NCI-H345 (cell line): ENCODE data around the gene GPAT3.
"Not testable (repeated sequence)": the region's sequence is repeated elsewhere in the genome, so short reads cannot be mapped to it uniquely, and the experiment has no call there.

Experiments
- DNase-seq: peaks from one replicate; lab custom pipeline; 2025; lab: John Stamatoyannopoulos, UW

The GPAT3 gene

DNA sequence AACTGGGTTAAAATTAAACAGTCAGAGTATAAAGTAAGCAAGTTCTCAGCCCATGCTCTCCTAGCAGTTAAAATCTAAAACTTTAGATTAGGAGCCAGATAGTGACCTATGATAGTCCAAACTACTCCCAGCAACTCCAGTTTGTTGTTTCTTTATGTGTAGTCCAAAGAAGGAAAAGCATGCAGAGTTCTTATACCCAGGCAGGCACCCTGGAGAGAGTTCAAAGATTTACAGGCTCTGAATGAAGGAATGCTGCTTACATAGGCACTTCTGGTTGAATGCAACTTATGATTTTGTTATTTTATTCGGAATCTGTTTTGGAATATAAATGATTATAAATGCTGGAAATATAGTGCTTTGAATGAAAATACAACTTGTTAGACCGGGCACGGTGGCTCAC lies 67.2 kb downstream of the GPAT3 start:
- DNase-seq: no peak

DNA sequence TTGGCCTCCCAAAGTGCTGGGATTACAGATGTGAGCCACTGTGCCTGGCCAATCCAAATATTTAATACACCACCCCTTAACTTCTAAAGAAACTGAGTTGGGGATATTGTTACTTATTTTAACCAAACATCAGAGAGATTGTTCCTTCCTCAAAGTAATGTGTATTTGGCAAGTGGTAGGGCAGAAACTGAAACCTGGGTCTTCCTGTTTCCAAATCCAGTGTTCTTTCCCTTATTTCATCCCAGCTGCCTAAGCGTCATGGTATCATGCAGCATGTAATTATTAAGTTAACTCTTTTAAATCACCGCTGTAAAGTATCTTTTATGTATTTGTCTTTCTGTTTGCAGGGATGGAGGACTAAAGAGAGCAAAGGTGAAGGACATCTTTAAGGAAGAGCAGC lies 68.4 kb downstream of the GPAT3 start:
- no peak for DNase-seq

DNA sequence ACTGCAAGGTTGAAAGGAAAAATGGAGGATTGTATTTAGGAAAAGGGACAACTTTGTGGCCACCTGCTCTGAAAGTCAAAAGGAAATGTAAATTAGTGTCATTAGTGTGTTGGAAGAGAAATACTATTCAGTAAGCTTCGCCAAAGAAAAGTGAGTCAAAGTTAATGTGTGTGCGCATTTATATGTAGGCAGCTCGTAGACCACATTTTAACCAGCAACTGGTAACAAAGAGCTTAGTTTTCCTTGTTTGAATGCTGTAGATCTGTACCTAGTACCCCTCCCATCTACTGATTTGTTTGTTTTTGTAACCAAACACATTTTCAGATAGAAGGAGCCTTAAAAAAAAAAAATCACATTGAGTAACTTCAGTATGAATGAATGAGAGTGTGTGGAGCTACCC lies 69.3 kb downstream of the GPAT3 start:
- DNase-seq: no peak

GRCh38 chr4:83605744-83606172 lies 69.8 kb downstream of the GPAT3 start:
- DNase-seq: no peak

DNA sequence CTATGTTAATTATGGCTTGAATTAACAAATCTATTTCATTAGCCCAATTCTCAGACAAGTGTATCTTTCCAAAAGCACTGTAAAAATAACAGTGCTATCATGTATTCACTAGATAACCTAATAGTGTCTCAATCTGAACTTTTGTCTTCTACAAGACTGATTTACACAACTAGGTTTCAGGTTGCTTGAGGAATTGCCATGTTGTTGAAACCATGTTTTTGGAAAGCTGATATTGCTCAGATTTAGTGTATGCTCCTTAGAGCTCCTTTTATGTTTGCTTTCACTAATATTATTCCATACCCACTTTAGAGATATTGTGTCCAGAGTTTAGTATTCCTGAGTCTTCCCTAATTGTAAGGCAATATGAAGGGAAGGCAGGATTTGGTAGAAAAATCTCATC lies 70.6 kb downstream of the GPAT3 start:
- no peak for DNase-seq

- DNase-seq: no peak
Observed at GRCh38 chr4:83606898-83607297, 71.0 kb downstream of the GPAT3 start.

- DNase-seq: no peak
Observed at GRCh38 chr4:83609365-83609764, 73.5 kb downstream of the GPAT3 start.

GRCh38 chr4:83610729-83611128 lies 74.8 kb downstream of the GPAT3 start:
- no peak for DNase-seq

DNA sequence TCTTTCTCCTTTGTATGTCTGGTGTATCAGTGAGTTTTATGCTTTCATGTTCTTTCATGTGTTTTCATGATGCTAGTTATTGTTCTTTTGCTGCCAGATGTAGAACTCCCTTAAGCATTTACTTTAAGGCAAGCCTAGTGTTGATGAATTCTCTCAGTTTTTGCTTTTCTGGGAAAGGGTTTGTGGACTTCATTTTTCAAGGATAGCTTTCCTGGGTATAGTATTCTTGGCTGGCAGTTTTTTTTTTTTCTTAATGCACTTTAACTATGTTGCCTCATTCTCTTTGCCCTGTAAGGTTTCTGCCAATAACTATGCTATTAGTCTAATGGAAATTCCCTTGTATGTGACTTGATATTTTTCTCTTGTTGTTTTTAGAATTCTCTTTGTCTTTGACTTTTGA lies 77.1 kb downstream of the GPAT3 start:
- DNase-seq: no peak

GRCh38 chr4:83613994-83614393 lies 78.1 kb downstream of the GPAT3 start:
- no peak for DNase-seq

DNA sequence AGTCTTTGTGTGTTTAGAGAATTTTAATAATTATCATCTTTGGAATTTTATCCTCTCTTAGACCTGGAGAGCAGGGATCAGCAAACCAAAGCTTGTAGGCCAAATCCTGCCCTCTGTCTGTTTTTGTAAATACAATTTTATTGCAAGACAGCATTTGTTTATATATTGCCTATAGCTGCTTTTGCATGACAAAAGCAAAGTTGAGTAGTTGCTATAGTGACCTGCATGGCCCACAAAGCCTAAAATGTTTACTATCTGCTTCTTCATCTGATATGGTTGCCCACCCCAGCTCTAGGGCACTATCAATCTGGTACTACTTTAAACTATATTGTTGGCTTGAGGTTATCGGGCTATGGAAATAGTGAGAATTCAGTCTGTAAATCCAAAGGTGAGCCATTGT lies 80.3 kb downstream of the GPAT3 start:
- DNase-seq: no peak

GRCh38 chr4:83617371-83618035 lies 81.6 kb downstream of the GPAT3 start:
- DNase-seq: no peak

GRCh38 chr4:83618431-83618830 lies 82.5 kb downstream of the GPAT3 start:
- DNase-seq: no peak

GRCh38 chr4:83618991-83619645 lies 83.2 kb downstream of the GPAT3 start:
- no peak for DNase-seq

DNA sequence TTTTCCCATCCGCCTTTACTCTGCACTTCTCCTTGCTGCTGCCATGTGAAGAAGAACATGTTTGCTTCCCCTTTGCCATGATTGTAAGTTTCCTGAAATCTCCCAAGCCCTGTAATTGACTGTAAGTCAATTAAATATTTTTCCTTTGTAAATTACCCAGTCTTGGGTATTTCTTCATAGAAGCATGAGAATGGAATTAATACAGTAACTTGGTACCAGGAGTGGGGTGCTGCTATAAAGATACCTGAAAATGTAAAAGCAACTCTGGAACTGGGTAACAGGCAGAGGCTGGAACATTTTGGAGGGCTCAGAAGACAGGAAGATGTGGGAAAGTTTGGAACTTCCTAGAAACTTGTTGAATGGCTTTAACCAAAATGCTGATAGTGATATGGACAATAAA lies 86.2 kb downstream of the GPAT3 start:
- not testable (repeated sequence) for DNase-seq

- DNase-seq: no peak
Observed at GRCh38 chr4:83625821-83626220, 89.9 kb downstream of the GPAT3 start.

DNA sequence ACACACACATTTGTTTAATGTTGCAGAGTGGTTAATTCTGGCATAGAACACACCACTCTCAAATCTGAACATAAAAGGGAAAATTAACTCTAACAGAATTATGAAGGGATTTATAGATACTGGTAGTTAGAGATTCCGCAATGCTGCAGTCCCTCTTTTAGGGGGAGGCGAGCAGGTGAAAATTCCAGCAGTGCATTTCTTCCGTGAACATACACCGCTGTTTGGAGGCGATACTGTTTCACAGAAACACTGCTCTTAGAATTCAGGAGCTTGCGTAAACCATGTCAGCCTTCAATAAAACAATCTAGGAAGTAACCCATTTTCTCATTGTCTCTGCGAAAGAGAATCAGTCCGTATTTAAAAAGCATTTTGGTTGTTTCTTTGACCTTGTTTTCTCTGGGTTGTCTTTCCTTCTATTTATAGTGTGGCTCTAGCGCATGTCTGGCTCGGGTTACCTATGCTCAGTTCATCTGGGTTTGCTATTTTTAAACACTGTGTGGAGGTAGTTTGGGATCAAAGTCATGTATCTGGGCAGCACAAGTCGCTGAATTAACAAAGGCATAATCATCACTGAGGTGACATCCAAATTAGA lies 90.4 kb downstream of the GPAT3 start:
- DNase-seq: no peak

- DNase-seq: no peak
Observed at GRCh38 chr4:83629945-83630721, 94.2 kb downstream of the GPAT3 start.

GRCh38 chr4:83631066-83631465 lies 95.2 kb downstream of the GPAT3 start:
- DNase-seq: no peak

DNA sequence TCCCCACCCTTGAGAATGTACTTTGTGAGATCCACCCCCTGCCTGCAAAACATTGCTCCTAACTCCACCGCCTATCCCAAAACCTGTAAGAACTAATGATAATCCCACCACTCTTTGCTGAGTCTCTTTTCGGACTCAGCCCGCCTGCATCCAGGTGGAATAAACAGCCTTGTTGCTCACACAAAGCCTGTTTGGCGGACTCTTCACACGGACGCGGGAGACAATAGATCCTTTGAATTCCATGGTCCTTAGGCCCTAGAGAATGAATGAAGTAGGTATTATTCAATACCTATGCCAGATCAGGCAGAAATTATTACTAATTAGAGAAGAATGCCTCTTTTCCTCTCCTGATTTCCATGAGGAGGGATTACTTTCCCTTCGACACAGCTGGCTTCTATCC lies 101.0 kb downstream of the GPAT3 start:
- no peak for DNase-seq

DNA sequence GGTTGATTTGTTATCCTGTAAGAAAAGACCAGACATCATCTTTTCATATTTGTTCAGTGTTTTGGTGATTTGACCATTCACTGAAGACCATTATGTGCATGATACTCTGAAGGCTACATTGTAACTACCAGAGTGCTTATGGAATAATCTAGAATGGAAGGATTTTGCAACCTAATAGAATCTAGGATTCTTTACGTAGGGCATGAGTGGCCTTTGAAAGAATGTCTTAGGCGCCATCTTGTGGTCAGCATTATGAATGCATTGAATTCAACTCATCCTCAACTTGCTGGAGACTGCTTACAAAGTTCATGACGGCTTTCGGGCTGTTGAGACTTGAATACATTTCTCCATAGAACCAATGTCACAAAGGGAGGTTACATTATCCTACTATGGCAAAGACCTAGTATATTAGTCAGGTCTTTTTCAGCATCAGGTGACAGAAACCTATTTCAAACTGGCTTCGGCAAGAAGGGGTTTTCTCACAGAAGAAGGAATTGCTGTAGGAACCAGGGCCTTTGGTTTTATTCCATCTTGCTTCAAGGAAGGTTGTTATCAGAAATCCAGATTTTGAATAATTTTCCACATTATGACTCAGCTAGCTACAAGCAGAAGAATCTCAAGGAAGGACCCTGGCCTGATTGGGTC lies 104.1 kb downstream of the GPAT3 start:
- peak; percentile 61 for DNase-seq

DNA sequence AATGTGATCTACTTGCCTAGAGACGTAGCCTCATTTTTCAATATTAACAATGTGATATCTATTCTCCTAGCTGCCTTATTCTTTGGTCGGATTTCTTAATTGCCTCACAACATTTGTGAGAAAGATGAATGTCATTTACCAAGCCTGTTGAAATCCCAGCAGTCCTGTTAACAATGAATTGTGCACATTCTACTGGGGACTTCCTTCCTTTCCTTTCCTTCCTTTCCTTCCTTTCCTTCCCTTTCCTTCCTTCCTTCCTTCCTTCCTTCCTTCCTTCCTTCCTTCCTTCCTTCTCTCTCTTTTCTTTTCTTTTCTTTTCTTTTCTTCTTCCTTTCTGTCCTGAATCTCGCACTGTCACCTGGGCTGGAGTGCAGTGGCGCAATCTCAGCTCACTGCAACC lies 107.1 kb downstream of the GPAT3 start:
- no peak for DNase-seq
